Activated B cell treated with CpG ODN at 0.5 μM for 24 hours (primary cell): ENCODE data around the gene UTP25. TPM values are rescaled to one million over a fixed set of nuclear protein-coding genes. Genes with fewer than 3 reads are reported as not detected.

Source experiments
- ATAC-seq: fragments of 200-7000 bp; cut with Tn5 transposase; one replicate; pipeline ENCODE4 v1.10.0; 2021; ENCODE audit warnings: low read depth, mild to moderate bottlenecking, moderate library complexity
- CTCF ChIA-PET: fragments of 350-600 bp; sonication (Branson Sonifier 250); formaldehyde crosslinking; loops from one replicate; lab custom pipeline; 2021; ENCODE audit warnings: antibody characterized with exemption; lab: Charles Lee
- POLR2A ChIA-PET: fragments of 350-600 bp; sonication (Branson Sonifier 250); formaldehyde crosslinking; loops from one replicate; lab custom pipeline; 2021; ENCODE audit warnings: antibody characterized with exemption; lab: Charles Lee
- DNase-seq: peaks from one replicate; pipeline ENCODE4 v3.0.0; 2022
- H3K27ac Mint-ChIP-seq: one replicate; pipeline ENCODE4 v1.8.0; 2020; ENCODE audit warnings: mixed read lengths
- H3K27me3 Mint-ChIP-seq: one replicate; pipeline ENCODE4 v1.8.0; 2021; ENCODE audit warnings: mixed read lengths
- H3K36me3 Mint-ChIP-seq: one replicate; pipeline ENCODE4 v1.8.0; 2021; ENCODE audit warnings: low read depth, mixed read lengths
- H3K4me1 Mint-ChIP-seq: one replicate; pipeline ENCODE4 v1.8.0; 2021; ENCODE audit warnings: mixed read lengths
- H3K4me3 Mint-ChIP-seq: one replicate; pipeline ENCODE4 v1.8.0; 2020; ENCODE audit warnings: mild to moderate bottlenecking, mixed read lengths
- H3K9me3 Mint-ChIP-seq: one replicate; pipeline ENCODE4 v1.8.0; 2020; ENCODE audit warnings: mixed read lengths
- intact Hi-C: fragments of 100-400 bp; cut with micrococcal nuclease; formaldehyde crosslinking; loops from one replicate; pipeline ENCODE4 v1.15.1; 2024
- total RNA-seq: library from RNA; stranded (reverse); gene quantifications from 2 replicates; pipeline ENCODE4 v1.2.3, GENCODE V29; 2022
- TF ChIP-seq, protein P1 (sequence below): fragments of 200-600 bp; IDR thresholded peaks from one replicate; pipeline ENCODE4 v1.8.0; 2022; ENCODE audit warnings: antibody characterized with exemption, mild to moderate bottlenecking

UTP25 gene, protein sequence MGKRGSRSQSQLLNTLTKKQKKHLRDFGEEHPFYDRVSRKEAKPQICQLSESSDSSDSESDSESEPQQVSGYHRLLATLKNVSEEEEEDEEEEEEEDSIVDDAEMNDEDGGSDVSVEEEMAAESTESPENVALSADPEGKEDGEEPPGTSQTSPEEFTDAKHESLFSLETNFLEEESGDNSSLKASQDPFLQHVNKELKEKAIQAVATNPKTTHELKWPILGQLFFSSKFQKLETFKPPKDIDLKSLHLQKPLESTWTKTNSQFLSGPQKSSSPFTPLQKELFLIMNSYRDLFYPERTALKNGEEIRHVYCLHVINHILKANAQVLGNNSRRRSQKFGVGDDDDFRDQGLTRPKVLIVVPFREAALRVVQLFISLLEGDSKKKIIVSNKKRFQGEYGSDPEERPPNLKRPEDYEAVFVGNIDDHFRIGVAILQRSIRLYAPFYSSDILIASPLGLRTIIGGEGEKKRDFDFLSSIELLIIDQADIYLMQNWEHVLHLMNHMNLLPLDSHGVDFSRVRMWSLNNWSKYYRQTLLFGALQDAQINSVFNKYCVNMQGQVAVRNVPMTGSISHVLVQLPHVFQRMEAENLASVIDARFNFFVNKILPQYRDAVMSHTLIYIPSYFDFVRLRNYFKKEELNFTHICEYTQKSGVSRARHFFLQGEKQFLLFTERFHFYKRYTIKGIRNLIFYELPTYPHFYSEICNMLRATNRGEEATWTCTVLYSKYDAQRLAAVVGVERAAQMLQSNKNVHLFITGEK
- total RNA-seq = 13.3 and 15.4 TPM in 2 replicates

DNA sequence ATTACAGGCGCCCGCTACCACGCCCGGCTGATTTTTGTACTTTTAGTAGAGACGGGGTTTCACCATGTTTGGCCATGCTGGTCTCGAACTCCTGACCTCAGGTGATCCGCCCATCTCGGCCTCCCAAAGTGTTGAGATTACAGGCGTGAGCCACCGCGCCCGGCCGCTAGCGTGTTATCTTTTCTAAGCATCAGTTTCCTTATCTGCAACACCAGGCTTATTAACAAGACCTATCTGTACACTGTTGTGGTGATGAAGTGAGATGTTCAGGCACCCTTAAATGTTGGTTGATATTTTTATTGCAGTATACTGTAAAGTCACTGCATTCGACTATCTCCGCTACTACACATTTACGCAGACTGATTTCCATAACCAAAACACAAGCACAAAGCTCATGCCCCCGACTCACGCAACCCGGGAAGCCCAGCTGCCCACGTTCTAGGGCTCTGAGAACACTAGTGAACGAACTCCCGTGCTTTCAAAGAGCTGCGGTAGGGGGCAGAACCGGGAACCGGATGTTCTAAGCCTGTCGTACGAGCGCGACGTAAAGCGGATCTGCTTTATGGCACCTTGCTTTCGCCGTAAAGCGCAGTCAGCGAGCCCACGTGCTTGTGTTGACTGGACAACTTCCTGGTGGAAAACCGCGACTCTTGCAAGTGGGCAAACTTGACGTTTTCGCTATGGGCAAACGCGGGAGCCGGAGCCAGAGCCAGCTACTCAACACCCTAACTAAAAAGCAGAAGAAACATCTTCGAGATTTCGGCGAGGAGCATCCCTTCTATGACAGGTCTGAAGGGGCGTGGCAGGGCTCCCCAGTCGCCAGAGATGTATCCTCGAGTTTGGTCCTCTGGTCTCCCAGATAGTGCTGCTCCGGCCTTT, at the start of gene UTP25:
Gene UTP25 (plus strand): TSS at position 589 of the 879 bp plus-strand sequence. CDS start 92 bp downstream, at position 681.
- intact Hi-C loops = loop anchor here (1.0 to 10.0 kb wide), 7 partner anchors 21 to 1432 kb away; partner anchors contain the start of genes C1orf74, IRF6, RCOR3 and TRAF3IP3
- no peaks in the 10 kb centered on the region for H3K9me3 Mint-ChIP-seq
- peak; percentile 91 for ATAC-seq
- peaks cover 33% of the 10 kb centered on the region for H3K4me1 Mint-ChIP-seq
- DNase-seq = peak; percentile 85
- TF ChIP-seq, protein P1, sequence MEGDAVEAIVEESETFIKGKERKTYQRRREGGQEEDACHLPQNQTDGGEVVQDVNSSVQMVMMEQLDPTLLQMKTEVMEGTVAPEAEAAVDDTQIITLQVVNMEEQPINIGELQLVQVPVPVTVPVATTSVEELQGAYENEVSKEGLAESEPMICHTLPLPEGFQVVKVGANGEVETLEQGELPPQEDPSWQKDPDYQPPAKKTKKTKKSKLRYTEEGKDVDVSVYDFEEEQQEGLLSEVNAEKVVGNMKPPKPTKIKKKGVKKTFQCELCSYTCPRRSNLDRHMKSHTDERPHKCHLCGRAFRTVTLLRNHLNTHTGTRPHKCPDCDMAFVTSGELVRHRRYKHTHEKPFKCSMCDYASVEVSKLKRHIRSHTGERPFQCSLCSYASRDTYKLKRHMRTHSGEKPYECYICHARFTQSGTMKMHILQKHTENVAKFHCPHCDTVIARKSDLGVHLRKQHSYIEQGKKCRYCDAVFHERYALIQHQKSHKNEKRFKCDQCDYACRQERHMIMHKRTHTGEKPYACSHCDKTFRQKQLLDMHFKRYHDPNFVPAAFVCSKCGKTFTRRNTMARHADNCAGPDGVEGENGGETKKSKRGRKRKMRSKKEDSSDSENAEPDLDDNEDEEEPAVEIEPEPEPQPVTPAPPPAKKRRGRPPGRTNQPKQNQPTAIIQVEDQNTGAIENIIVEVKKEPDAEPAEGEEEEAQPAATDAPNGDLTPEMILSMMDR = no peak
- H3K36me3 Mint-ChIP-seq = peaks cover 25% of the 10 kb centered on the region
- peak within 1 kb of the TSS; percentile 97 for H3K4me3 Mint-ChIP-seq
- peaks cover 7% of the 10 kb centered on the region for H3K27me3 Mint-ChIP-seq
- ChIA-PET CTCF (interaction anchor here (0.8 to 1.4 kb wide), 8 partner anchors 10 to 72 kb away, joined by 3 to 8 read pairs (median 4); partner anchors contain the start of gene TRAF3IP3), POLR2A (interaction anchor here (0.6 to 2.3 kb wide), 7 partner anchors 9 to 80 kb away, joined by 3 to 8 read pairs (median 4); partner anchors contain the start of gene TRAF3IP3)
- peak within 1 kb of the TSS; percentile 92 for H3K27ac Mint-ChIP-seq

DNA sequence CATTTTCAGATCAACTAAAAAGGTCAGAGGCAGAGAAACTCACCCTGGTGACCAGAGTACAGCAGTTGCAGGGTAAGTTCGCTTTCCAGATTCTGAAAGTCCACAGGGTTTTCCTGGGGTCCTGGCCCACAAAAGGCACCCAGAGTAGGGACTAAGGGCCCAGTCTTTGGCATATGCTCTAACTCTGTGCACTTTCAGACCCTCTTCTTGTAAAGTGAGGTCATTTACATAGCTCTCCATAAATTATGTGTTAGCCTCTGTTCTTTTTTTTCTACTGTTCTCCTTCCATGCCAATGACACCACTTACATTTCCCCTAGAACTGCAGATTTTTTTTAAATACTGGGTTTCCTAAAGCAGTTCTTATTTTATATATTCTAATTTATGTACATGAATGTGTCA, 49.7 kb upstream of the UTP25 start:
- H3K4me1 Mint-ChIP-seq = no peaks in the 10 kb centered on the region
- TF ChIP-seq, protein P1 = no peak
- peaks cover 79% of the 10 kb centered on the region for H3K36me3 Mint-ChIP-seq
- H3K27me3 Mint-ChIP-seq = no peaks in the 10 kb centered on the region
- no peak overlapping the region for H3K27ac Mint-ChIP-seq
- no peak overlapping the region for H3K4me3 Mint-ChIP-seq
- intact Hi-C loops = no loop called here
- DNase-seq (no peak), ATAC-seq (no peak)
- POLR2A ChIA-PET = interaction anchor here (0.9 to 2.2 kb wide), 3 partner anchors 9 to 22 kb away, joined by 3 to 9 read pairs (median 7); partner anchors contain the start of gene TRAF3IP3
- no peaks in the 10 kb centered on the region for H3K9me3 Mint-ChIP-seq
- CTCF ChIA-PET = no interaction called here

DNA sequence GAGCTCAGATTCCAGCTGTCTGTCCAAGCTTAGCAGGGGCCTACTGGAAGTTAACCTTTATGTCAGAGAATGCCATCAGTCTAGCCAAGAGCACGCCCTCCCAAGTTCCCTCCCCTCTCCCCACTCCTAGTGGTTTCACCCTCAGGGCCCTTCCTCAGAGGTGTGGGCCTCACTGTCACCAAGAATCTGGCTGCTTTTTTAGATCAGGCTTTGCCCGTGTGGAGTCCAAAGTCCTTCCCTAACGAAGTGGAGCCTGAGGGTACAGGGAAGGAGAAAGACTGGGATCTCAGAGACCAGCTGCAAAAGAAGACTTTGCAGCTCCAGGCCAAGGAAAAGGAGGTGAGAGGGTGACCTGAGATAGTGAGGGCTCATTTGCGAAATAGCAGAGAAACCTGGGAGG, 47.5 kb upstream of the UTP25 start:
- Mint-ChIP-seq H3K27me3 (peaks cover 2% of the 10 kb centered on the region), H3K4me3 (no peak overlapping the region), H3K9me3 (no peaks in the 10 kb centered on the region), H3K36me3 (peaks cover 77% of the 10 kb centered on the region), H3K27ac (peak overlapping the region; percentile 36), H3K4me1 (peaks cover 20% of the 10 kb centered on the region)
- ATAC-seq (no peak), DNase-seq (no peak)
- CTCF ChIA-PET = no interaction called here
- POLR2A ChIA-PET = interaction anchor here (1.8 kb wide), 1 partner anchor 12 kb away, joined by 14 read pairs; no protein-coding TSS in a partner anchor
- TF ChIP-seq, protein P1 = no peak
- intact Hi-C loops = loop anchor here (5.0 to 10.0 kb wide), 3 partner anchors 33 to 1547 kb away; partner anchors contain the start of genes RCOR3 and TRAF5

- Mint-ChIP-seq H3K9me3 (peaks cover 3% of the 10 kb centered on the region), H3K36me3 (peaks cover 48% of the 10 kb centered on the region), H3K27ac (peak overlapping the region; percentile 98), H3K27me3 (peaks cover 9% of the 10 kb centered on the region), H3K4me1 (peaks cover 20% of the 10 kb centered on the region), H3K4me3 (peak overlapping the region; percentile 99)
- intact Hi-C loops = loop anchor here (1.0 to 10.0 kb wide), 4 partner anchors 27 to 1544 kb away; partner anchors contain the start of genes RCOR3, TRAF3IP3 and TRAF5
- CTCF ChIA-PET = interaction anchor here (0.6 to 1.6 kb wide), 4 partner anchors 8 to 35 kb away, joined by 3 to 4 read pairs (median 4); no protein-coding TSS in a partner anchor
- ATAC-seq = no peak
- TF ChIP-seq, protein P1 = no peak
- DNase-seq = no peak
- POLR2A ChIA-PET = interaction anchor here (0.6 to 3.5 kb wide), 7 partner anchors 9 to 45 kb away, joined by 3 to 50 read pairs (median 9); partner anchors contain the start of genes TRAF3IP3 and UTP25
Observed at GRCh38 chr1:209783386-209783785, 44.4 kb upstream of the UTP25 start.
